NCI-H226 (cell line): ENCODE data around the gene COL8A1.

Experiments used
- DNase-seq: peaks from one replicate; pipeline ENCODE4 v3.0.0-alpha.2; 2015

Gene COL8A1

GRCh38 chr3:99765042-99765942 lies 126.9 kb downstream of the COL8A1 start:
- peak; percentile 72 for DNase-seq

DNA sequence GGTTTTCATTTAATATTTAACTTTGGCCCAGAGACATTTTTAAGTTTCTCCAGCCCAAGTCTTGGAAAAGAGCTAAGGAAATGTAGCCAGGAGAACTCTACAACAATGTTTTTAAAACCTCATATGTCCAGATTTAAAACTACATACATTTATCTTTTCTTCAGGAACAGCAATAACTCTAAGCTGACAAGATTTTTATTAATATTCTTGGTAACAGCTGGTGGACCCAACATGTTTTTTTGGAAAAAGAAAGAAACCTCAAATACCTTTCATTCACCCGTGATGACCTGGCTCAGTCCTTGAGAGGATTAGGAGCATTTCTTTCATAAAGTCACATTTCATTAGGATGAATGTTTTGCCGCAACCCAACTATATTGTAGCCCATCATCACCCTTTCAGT lies 128.9 kb downstream of the COL8A1 start:
- DNase-seq = no peak

GRCh38 chr3:99768126-99768525 lies 129.7 kb downstream of the COL8A1 start:
- DNase-seq = no peak

DNA sequence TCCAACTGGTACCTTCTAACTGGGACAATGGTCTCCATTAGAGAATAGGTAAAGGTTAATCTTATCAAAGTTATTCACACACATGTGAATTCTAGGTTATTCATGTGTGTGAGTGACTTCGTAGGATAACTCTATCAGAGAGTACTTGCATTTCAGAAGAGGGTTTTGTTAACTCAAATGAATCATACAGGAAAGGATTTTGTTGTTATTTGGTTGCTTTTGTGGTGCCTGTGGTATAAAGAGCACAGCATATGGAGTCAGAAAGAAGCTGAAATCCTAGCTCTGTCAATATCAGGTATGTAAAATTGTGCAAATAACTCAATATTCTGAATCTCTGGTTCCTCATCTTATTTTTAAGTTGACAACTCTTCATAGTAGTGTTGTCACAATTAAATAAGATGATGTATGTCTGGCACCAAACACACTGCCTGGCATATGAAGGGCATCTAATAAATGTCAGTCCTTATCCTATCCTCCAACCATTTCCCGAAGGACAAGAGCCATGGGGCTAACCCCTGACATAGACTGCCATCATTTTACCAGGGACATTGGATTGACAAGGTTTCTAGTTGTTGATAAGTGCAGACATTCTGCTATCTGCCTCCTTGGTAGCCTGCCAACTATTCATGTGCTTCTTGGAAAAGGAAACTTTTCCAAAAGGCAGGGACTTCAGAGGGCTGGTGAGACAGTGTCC lies 130.6 kb downstream of the COL8A1 start:
- no peak for DNase-seq

- DNase-seq = no peak
These were observed 133.8 kb downstream of the COL8A1 start for GRCh38 chr3:99772171-99772570.

GRCh38 chr3:99772671-99773070 lies 134.3 kb downstream of the COL8A1 start:
- no peak for DNase-seq

DNA sequence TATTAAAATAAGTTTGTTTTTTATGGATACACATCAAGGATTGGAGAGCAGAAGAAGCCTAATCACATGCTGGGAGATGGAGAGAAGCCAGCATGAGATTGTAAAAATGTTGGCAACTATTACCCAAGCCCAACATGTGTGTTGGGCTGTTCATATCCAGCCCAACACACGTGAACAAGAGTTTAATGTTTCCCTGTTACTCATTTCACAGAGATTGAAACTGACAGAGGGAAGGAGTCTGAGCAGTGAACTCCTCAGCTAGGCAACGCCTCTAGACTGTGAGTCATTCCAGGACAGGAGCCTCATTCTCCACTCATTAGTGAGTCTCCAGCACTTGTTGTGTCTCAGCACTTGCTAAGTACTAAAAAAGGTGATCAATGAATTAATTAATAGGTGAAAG lies 136.1 kb downstream of the COL8A1 start:
- peak; percentile 87 for DNase-seq

DNA sequence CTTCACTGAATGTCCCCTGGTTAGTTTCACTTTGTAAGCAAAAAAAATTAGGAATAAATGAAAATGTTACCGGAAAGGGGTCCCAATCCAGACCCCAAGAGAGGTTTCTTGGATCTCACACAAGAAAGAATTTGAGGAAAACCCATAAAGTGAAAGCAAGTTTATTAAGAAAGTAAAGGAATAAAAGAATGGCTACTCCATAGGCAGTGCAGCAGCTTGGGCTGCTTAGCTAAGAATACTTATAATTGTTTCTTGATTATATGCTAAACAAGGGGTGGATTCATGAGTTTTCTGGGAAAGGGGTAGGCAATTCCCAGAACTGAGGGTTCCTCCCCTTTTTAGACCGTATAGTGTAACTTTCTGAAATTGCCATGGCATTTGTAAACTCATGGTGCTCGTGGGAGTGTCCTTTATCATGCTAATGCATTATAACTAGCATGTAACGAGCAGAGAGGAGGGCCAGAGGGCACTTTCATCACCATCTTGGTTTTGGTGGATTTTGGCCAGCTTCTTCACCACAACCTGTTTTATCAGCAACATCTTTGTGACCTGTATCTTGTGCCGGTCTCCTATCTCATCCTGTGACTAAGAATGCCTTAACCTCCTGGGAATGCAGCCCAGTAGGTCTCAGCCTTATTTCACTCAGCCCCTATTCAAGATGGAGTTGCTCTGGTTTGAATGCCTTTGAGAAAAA lies 138.3 kb downstream of the COL8A1 start:
- peak; percentile 42 for DNase-seq

- DNase-seq = no peak
These were observed 138.8 kb downstream of the COL8A1 start for GRCh38 chr3:99777210-99777549.

DNA sequence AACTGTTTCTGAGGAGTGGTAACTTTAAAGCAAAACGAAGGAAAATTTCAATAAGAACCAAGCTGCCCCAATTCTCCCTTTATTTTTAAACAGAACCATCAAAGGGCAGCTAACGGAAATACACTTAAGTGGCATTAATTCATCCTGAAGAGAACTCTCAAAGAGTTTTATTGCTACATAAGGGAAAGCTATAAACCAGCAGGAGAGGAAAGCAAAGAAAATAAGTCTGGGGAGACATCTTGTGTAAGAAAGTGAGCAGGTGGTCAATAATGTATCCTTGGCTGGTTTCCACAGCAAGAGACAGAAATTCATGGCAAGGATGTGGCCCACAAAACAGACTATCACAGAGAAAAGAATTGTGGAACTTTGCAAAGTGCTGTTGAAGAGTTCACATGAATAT lies 139.3 kb downstream of the COL8A1 start:
- no peak for DNase-seq

GRCh38 chr3:99780749-99781148 lies 142.4 kb downstream of the COL8A1 start:
- DNase-seq = no peak

- no peak for DNase-seq
These were observed 143.4 kb downstream of the COL8A1 start for GRCh38 chr3:99781761-99782160.

DNA sequence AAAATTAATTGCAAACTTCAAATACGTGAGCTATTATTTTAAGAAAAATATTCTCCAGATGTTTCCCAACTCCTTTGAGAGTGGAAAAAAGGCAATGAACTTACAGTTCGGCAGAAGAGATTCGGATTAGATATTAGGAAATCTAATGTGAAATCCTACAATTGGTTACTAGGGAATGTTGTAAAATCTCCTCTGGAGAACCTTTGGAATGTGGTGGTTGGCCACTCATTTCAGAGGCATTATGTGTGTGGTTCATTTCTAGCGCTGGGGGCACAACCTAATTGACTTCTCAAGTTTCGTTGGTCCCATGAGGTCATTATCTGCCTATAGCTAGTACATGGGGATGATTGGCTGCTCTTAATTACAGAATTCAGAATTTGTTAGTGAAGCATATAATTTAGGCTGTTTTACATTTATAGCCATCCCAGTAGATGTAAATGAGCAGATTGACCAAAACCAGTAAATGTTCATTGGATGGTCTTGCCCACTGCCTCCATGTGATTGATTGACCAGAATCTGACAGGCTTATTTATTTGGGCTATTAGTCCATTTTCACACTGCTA lies 144.7 kb downstream of the COL8A1 start:
- DNase-seq = peak; percentile 64

DNA sequence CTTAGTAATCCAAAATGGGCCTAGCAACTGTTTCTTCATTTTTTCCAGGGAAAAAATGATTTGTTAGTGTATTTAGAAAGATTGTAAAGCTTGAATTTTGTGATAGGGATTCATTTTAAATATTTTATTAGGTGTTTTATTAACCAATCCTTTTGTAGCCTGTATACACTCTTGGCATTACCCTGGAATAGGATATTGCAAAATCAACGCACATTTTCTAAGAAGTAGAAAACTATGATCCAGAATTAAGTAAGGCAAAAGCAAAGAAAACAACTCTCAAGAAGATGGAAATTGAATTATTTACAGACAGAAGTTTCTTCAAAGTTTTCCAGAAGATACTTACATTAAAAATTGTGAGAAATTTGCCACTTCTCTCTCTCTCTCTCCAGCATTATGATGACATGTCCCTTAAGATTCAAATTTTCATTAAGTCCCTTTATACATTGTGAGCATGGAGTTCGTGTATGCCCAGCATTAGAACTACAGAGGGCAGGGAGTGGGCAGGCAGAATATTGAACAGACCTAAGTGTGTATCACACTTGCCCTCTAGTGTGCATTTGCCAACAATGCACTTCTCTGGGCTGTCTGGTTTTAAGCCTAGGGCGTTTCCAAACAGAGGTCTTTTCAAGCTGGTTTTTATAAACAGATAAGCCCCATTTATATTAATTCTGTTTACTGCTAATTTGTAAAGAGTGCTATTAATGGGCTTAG lies 150.8 kb downstream of the COL8A1 start:
- peak; percentile 50 for DNase-seq

- no peak for DNase-seq
These were observed 156.1 kb downstream of the COL8A1 start for GRCh38 chr3:99794485-99794884.

GRCh38 chr3:99795573-99795972 lies 157.2 kb downstream of the COL8A1 start:
- DNase-seq = no peak

GRCh38 chr3:99799422-99799821 lies 161.0 kb downstream of the COL8A1 start:
- DNase-seq = no peak

DNA sequence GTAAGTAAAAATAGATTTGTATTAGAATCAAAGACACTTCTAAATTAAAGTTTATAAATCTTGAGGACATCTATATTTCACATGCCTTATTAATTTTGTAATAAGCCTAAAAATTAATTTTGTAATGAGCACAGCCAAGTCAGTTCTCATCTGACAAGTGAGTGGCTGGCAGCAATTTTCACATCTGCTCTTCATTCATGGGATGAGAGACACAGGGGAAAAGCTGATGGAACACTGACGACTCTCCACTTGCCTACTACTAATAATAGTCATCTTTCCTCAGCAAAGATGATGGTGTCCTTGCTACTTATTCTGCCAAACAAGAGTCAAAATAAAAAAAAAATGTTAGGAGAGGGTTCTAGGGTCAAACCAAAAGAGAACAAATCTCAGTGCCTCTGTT lies 164.9 kb downstream of the COL8A1 start:
- DNase-seq = no peak

- no peak for DNase-seq
These were observed 166.8 kb downstream of the COL8A1 start for GRCh38 chr3:99805160-99805559.

DNA sequence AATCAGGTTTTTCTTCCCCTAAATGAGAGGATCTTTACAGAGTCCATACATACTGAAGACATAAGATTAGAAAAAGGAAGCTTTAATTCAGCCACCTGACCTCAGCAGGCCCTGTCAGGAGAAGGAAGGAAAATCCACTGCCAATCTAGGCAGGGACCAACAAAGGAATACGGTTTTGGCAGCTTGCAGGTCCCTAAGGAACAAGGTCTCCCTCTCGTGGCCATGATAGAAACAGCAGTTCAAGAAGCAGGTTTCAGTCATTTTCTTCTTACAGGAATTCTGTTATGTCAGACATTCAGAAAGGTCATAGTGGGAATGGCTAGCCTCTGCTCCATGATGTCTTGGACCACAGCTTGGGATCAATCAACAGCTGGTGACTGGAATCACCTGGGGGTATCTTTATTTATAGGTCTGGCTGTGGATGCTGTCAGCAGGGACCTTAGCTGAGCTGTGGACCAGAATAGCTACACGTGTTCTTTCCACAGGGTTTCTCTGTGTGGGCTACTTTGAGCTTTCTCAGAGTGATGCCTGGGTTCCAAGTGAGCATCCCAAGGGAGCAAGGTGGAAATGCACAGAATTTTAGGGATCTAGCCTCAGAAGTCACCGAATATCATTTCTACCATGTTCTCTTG lies 169.9 kb downstream of the COL8A1 start:
- peak; percentile 47 for DNase-seq

DNA sequence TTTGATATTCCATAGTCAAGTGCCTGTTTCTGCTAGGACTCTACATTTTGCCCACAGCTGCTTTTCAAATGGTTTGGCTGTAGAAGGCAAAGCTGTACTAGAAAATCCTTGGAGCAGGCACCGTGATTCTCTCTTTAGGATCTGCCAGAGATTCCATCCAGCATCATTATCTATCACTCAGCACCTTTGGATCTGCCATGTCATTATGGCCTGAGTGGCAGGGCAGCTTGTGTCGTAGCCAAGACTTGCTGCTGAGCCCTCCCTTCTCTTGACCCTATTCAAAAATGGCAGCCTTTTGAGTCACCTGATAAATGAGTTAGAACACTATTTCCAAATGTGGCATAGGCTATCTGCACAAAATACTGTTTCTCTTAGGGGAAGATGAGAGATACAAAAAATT lies 171.2 kb downstream of the COL8A1 start:
- no peak for DNase-seq

- DNase-seq = no peak
These were observed 172.0 kb downstream of the COL8A1 start for GRCh38 chr3:99810403-99810802.
